MCF 10A (cell line): ENCODE results near the gene ARHGAP18. TPM values are rescaled to one million over a fixed set of nuclear protein-coding genes. Genes with fewer than 3 reads are reported as not detected.

Source experiments
- BruUV-seq: library from RNA; stranded (reverse); fragments of 400-500 nt; replicated peaks from 2 replicates; lab custom pipeline; 2021; lab: Mats Ljungman, UMichigan
- CTCF ChIA-PET: fragments of 300-600 bp; sonication (Branson Sonifier 250); formaldehyde crosslinking; extraction: SDS; loops from one replicate; lab custom pipeline; 2021; ENCODE audit warnings: antibody characterized with exemption, inconsistent platforms; lab: Yijun Ruan, JAX
- POLR2A ChIA-PET: fragments of 300-600, 350-650 bp; sonication (Branson Sonifier 250); formaldehyde crosslinking; extraction: SDS; loops from one replicate; lab custom pipeline; 2020; ENCODE audit warnings: antibody characterized with exemption, inconsistent platforms; lab: Yijun Ruan, JAX
- DNase-seq: peaks from one replicate; pipeline ENCODE4 v3.0.0-alpha.2; 2018; ENCODE audit not compliant: unreplicated experiment
- H3K27ac Mint-ChIP-seq: one replicate; pipeline ENCODE4 v1.8.0; 2022; ENCODE audit warnings: mild to moderate bottlenecking, low read depth, mixed read lengths; ENCODE audit not compliant: unreplicated experiment
- H3K27me3 Mint-ChIP-seq: one replicate; pipeline ENCODE4 v1.8.0; 2022; ENCODE audit warnings: mixed read lengths; ENCODE audit not compliant: insufficient read depth, unreplicated experiment
- H3K36me3 Mint-ChIP-seq: one replicate; pipeline ENCODE4 v1.8.0; 2022; ENCODE audit warnings: mild to moderate bottlenecking, moderate library complexity, mixed read lengths; ENCODE audit not compliant: insufficient read depth, unreplicated experiment
- H3K4me1 Mint-ChIP-seq: one replicate; pipeline ENCODE4 v1.8.0; 2022; ENCODE audit warnings: mixed read lengths; ENCODE audit not compliant: insufficient read depth, unreplicated experiment
- H3K4me3 Mint-ChIP-seq: one replicate; pipeline ENCODE4 v1.8.0; 2022; ENCODE audit warnings: mild to moderate bottlenecking, moderate library complexity, mixed read lengths; ENCODE audit not compliant: unreplicated experiment
- H3K9me3 Mint-ChIP-seq: one replicate; pipeline ENCODE4 v1.8.0; 2022; ENCODE audit warnings: mixed read lengths; ENCODE audit not compliant: unreplicated experiment
- CTCF ChIP-seq: fragments of 200-600 bp; IDR thresholded peaks from one replicate; pipeline ENCODE4 v1.8.0; 2022; ENCODE audit warnings: antibody characterized with exemption, mild to moderate bottlenecking; ENCODE audit not compliant: unreplicated experiment
- intact Hi-C: fragments of 100-400 bp; cut with micrococcal nuclease; formaldehyde crosslinking; loops from 2 replicates; pipeline ENCODE4 v1.14.1; 2022
- total RNA-seq: library from RNA; stranded (reverse); gene quantifications from 2 replicates; pipeline ENCODE4 v1.2.3, GENCODE V29; 2022

Gene ARHGAP18
- total RNA-seq, 1 experiment from 2014 or later = 22.9 TPM

GRCh38 chr6:129604321-129604720 is 105.7 kb downstream of the ARHGAP18 start:
- Mint-ChIP-seq H3K36me3 (peaks cover 19% of the 10 kb centered on the region), H3K4me3 (no peak overlapping the region), H3K27me3 (no peaks in the 10 kb centered on the region), H3K9me3 (no peaks in the 10 kb centered on the region), H3K27ac (no peak overlapping the region), H3K4me1 (no peaks in the 10 kb centered on the region)
- DNase-seq = no peak
- CTCF ChIA-PET = interaction anchor here (14.4 kb wide), 1 partner anchor 124 kb away, joined by 315 read pairs; no protein-coding TSS in a partner anchor
- no TSS peak for BruUV-seq
- intact Hi-C loops = no loop called here
- no peak for TF ChIP-seq CTCF
- POLR2A ChIA-PET = interaction anchor here (1.1 kb wide), 1 partner anchor 146 kb away, joined by 3 read pairs; no protein-coding TSS in a partner anchor

- no TSS peak for BruUV-seq
- ChIA-PET CTCF (interaction anchor here (0.6 to 14.4 kb wide), 4 partner anchors 7 to 418 kb away, joined by 3 to 315 read pairs (median 4); no protein-coding TSS in a partner anchor), POLR2A (interaction anchor here (0.6 to 1.1 kb wide), 4 partner anchors 13 to 380 kb away, joined by 3 read pairs; partner anchors contain the start of gene ARHGAP18)
These were observed 106.2 kb downstream of the ARHGAP18 start for GRCh38 chr6:129603741-129604140.

GRCh38 chr6:129601323-129601722 is 108.7 kb downstream of the ARHGAP18 start:
- ChIA-PET POLR2A (interaction anchor here (1.1 to 2.5 kb wide), 2 partner anchors 109 to 128 kb away, joined by 4 to 7 read pairs; partner anchors contain the start of gene ARHGAP18), CTCF (interaction anchor here (0.6 to 14.4 kb wide), 7 partner anchors 8 to 1837 kb away, joined by 3 to 315 read pairs (median 5); no protein-coding TSS in a partner anchor)
- H3K9me3 Mint-ChIP-seq = no peaks in the 10 kb centered on the region
- no peak for TF ChIP-seq CTCF
- no peak for DNase-seq
- BruUV-seq = no TSS peak
- H3K27ac Mint-ChIP-seq = peak overlapping the region; percentile 6
- H3K4me1 Mint-ChIP-seq = no peaks in the 10 kb centered on the region
- no peaks in the 10 kb centered on the region for H3K36me3 Mint-ChIP-seq
- no peak overlapping the region for H3K4me3 Mint-ChIP-seq
- H3K27me3 Mint-ChIP-seq = no peaks in the 10 kb centered on the region
- intact Hi-C loops = no loop called here

More at GRCh38 chr6:129603741-129604140, 106.2 kb downstream of the ARHGAP18 start:
- Mint-ChIP-seq H3K9me3 (no peaks in the 10 kb centered on the region), H3K36me3 (peaks cover 15% of the 10 kb centered on the region), H3K27me3 (no peaks in the 10 kb centered on the region), H3K27ac (no peak overlapping the region), H3K4me3 (no peak overlapping the region), H3K4me1 (no peaks in the 10 kb centered on the region)
- intact Hi-C loops = no loop called here
- no peak for DNase-seq
- no peak for TF ChIP-seq CTCF

- Mint-ChIP-seq H3K4me1 (no peaks in the 10 kb centered on the region), H3K36me3 (no peaks in the 10 kb centered on the region), H3K27ac (no peak overlapping the region), H3K9me3 (no peaks in the 10 kb centered on the region), H3K4me3 (no peak overlapping the region), H3K27me3 (no peaks in the 10 kb centered on the region)
- ChIA-PET CTCF (interaction anchor here (0.6 to 14.4 kb wide), 14 partner anchors 8 to 422 kb away, joined by 3 to 315 read pairs (median 4); no protein-coding TSS in a partner anchor), POLR2A (interaction anchor here (0.7 to 3.3 kb wide), 6 partner anchors 12 to 150 kb away, joined by 3 to 26 read pairs (median 4); partner anchors contain the start of gene ARHGAP18)
- intact Hi-C loops = no loop called here
- TF ChIP-seq CTCF = no peak
- no peak for DNase-seq
- BruUV-seq = no TSS peak
These were observed 110.5 kb downstream of the ARHGAP18 start for GRCh38 chr6:129599467-129599866.
